PC-9 (cell line): ENCODE results near the gene C13orf46. TPM values are rescaled to one million over a fixed set of nuclear protein-coding genes. Genes with fewer than 3 reads are reported as not detected.

Experiments used
- BruUV-seq: library from RNA; stranded (reverse); fragments of 400-500 nt; replicated peaks from 2 replicates; lab custom pipeline; 2021; lab: Mats Ljungman, UMichigan
- CTCF ChIA-PET: fragments of 300-600 bp; sonication (Branson Sonifier 250); formaldehyde crosslinking; loops from one replicate; lab custom pipeline; 2022; ENCODE audit warnings: antibody characterized with exemption; lab: Charles Lee
- POLR2A ChIA-PET: fragments of 300-600 bp; sonication (Branson Sonifier 250); formaldehyde crosslinking; loops from one replicate; lab custom pipeline; 2022; ENCODE audit warnings: antibody characterized with exemption; ENCODE audit not compliant: unreplicated experiment; lab: Charles Lee
- DNase-seq, 2 experiments: peaks; one replicate each; pipeline versions ENCODE4 v3.0.0 to v3.0.0-alpha.2; 2015 to 2022; ENCODE audit warnings: mixed read lengths in 1 of 2
- H2AFZ ChIP-seq: fragments of 200-600 bp; sonication (generic); 2 replicates; pipeline ENCODE4 v1.8.1; 2017; ENCODE audit warnings: antibody characterized with exemption
- H3F3A ChIP-seq: fragments of 200-600 bp; sonication (generic); 2 replicates; pipeline ENCODE4 v1.8.1; 2017; ENCODE audit warnings: antibody characterized with exemption, mild to moderate bottlenecking, low read depth; ENCODE audit not compliant: insufficient read depth
- H3K27ac ChIP-seq: fragments of 200-600 bp; sonication (generic); 2 replicates; pipeline ENCODE4 v1.6.1; 2016; ENCODE audit warnings: mixed run types
- H3K27me3 ChIP-seq: fragments of 200-600 bp; sonication (generic); 2 replicates; pipeline ENCODE4 v1.6.1; 2016; ENCODE audit warnings: low read depth, mixed run types; ENCODE audit not compliant: insufficient read depth
- H3K36me3 ChIP-seq: fragments of 200-600 bp; sonication (generic); 2 replicates; pipeline ENCODE4 v1.6.1; 2016; ENCODE audit warnings: low read depth, mixed run types
- H3K4me1 ChIP-seq: fragments of 200-600 bp; sonication (generic); replicated peaks from 2 replicates; pipeline ENCODE4 v1.6.1; 2016; ENCODE audit warnings: mixed run types; ENCODE audit not compliant: insufficient read depth
- H3K4me2 ChIP-seq: fragments of 200-600 bp; sonication (generic); 2 replicates; pipeline ENCODE4 v1.6.1; 2017; ENCODE audit warnings: mixed run types
- H3K4me3 ChIP-seq: fragments of 200-600 bp; sonication (generic); 2 replicates; pipeline ENCODE4 v1.6.1; 2016; ENCODE audit warnings: mixed run types
- H3K79me2 ChIP-seq: fragments of 200-600 bp; sonication (generic); 2 replicates; pipeline ENCODE4 v1.6.1; 2017; ENCODE audit warnings: low read depth, mixed run types
- H3K9me2 ChIP-seq: fragments of 200-600 bp; sonication (generic); 2 replicates; pipeline ENCODE4 v1.8.1; 2017; ENCODE audit warnings: mild to moderate bottlenecking; ENCODE audit not compliant: insufficient read depth
- H3K9me3 ChIP-seq: fragments of 200-600 bp; sonication (generic); 2 replicates; pipeline ENCODE4 v1.8.1; 2016; ENCODE audit warnings: low read depth; ENCODE audit not compliant: insufficient read depth
- H4K20me1 ChIP-seq: fragments of 200-600 bp; sonication (generic); 2 replicates; pipeline ENCODE4 v1.8.1; 2017; ENCODE audit not compliant: insufficient read depth
- CTCF ChIP-seq: fragments of 200-600 bp; sonication (generic); conservative IDR thresholded peaks from 2 replicates; pipeline ENCODE4 v1.6.1; 2017; ENCODE audit warnings: mixed run types, antibody characterized with exemption, mild to moderate bottlenecking, moderate library complexity
- EZH2 ChIP-seq: fragments of 200-600 bp; sonication (generic); IDR thresholded peaks from 2 replicates; pipeline ENCODE4 v1.8.0; 2017; ENCODE audit warnings: antibody characterized with exemption, low read depth
- intact Hi-C: fragments of 100-400 bp; cut with micrococcal nuclease; formaldehyde crosslinking; loops from one replicate; pipeline ENCODE4 v1.10.0; 2022; ENCODE audit not compliant: unreplicated experiment
- total RNA-seq: library from RNA; stranded (reverse); gene quantifications from 2 replicates; pipeline ENCODE4 v1.2.3, GENCODE V29; 2021

The C13orf46 gene
- total RNA-seq, 1 experiment from 2014 or later, result 1.5 TPM

GRCh38 chr13:113971471-113972231 is 2.2 kb downstream of the C13orf46 start:
- H3K27ac ChIP-seq, result peak overlapping the region; percentile 94
- BruUV-seq, result no TSS peak

GRCh38 chr13:113970810-113971470 is 2.9 kb downstream of the C13orf46 start:
- H3K27me3 ChIP-seq, result no peaks in the 10 kb centered on the region
- peak overlapping the region; percentile 94 for H3K27ac ChIP-seq

More at GRCh38 chr13:113971471-113972231, 2.2 kb downstream of the C13orf46 start:
- no peaks in the 10 kb centered on the region for H3K9me3 ChIP-seq
- no peak overlapping the region for H2AFZ ChIP-seq
- no peaks in the 10 kb centered on the region for H3K27me3 ChIP-seq
- no peaks in the 10 kb centered on the region for H3K9me2 ChIP-seq
- TF ChIP-seq EZH2 (no peak), CTCF (no peak)
- peaks cover 35% of the 10 kb centered on the region for H3K4me1 ChIP-seq
- H3K4me3 ChIP-seq, result no peak overlapping the region
- no peaks in the 10 kb centered on the region for H4K20me1 ChIP-seq
- no peaks in the 10 kb centered on the region for H3K79me2 ChIP-seq
- POLR2A ChIA-PET, result no interaction called here
- no peaks in the 10 kb centered on the region for H3K36me3 ChIP-seq
- DNase-seq, result no peak
- CTCF ChIA-PET, result interaction anchor here (0.6 kb wide), 1 partner anchor 255 kb away, joined by 3 read pairs; no protein-coding TSS in a partner anchor
- intact Hi-C loops, result loop anchor here (2.0 to 5.0 kb wide), 2 partner anchors 93 to 161 kb away; partner anchors contain the start of gene RASA3
- H3F3A ChIP-seq, result peaks cover 21% of the 10 kb centered on the region; the same call in 1 of the 2 replicates
- H3K4me2 ChIP-seq, result peak overlapping the region; percentile 73

More at GRCh38 chr13:113970810-113971470, 2.9 kb downstream of the C13orf46 start:
- Histone ChIP-seq H3K4me2 (peak overlapping the region; percentile 73), H3K79me2 (no peaks in the 10 kb centered on the region), H3K36me3 (no peaks in the 10 kb centered on the region), H3F3A (peaks cover 18% of the 10 kb centered on the region; the same call in 1 of the 2 replicates), H3K4me1 (peaks cover 30% of the 10 kb centered on the region), H3K9me3 (no peaks in the 10 kb centered on the region), H2AFZ (0 out of 2 replicates have a peak overlapping the region, but pooled peaks have one; percentile 3), H4K20me1 (no peaks in the 10 kb centered on the region), H3K4me3 (no peak overlapping the region; the same call in 1 of the 2 replicates), H3K9me2 (no peaks in the 10 kb centered on the region)
- BruUV-seq, result no TSS peak
- intact Hi-C loops, result loop anchor here (2.0 to 5.0 kb wide), 2 partner anchors 94 to 161 kb away; partner anchors contain the start of gene RASA3
- ChIA-PET CTCF (interaction anchor here (0.6 kb wide), 1 partner anchor 255 kb away, joined by 3 read pairs; no protein-coding TSS in a partner anchor), POLR2A (no interaction called here)
- TF ChIP-seq CTCF (no peak), EZH2 (no peak)
- peak; percentile 69 to 99 for DNase-seq
